HEK293 (cell line): ENCODE measurements around the gene MMD.

ENCODE experiments used
- CTCF ChIA-PET: fragments of 350-600 bp; formaldehyde crosslinking; extraction: SDS; loops from one replicate; lab custom pipeline; 2021; ENCODE audit warnings: antibody characterized with exemption; lab: Yijun Ruan, JAX
- POLR2A ChIA-PET: fragments of 300-600 bp; formaldehyde crosslinking; extraction: SDS; loops from one replicate; lab custom pipeline; 2020; ENCODE audit warnings: antibody characterized with exemption, inconsistent platforms; lab: Yijun Ruan, JAX
- H3K27ac ChIP-seq: fragments of 200-500 bp; sonication (Bioruptor generic); 2 replicates; pipeline ENCODE4 v1.5.1; 2014; ENCODE audit warnings: low read depth, low read length, control low read depth, inconsistent platforms; ENCODE audit errors: extremely low read depth
- H3K36me3 ChIP-seq, 2 experiments: fragments of 200-500 bp in 1 of 2; sonication (Bioruptor generic) in 1 of 2; 1 replicate in 1 of 2; 2 replicates in 1 of 2; pipeline ENCODE4 v1.5.1; 2014 to 2017; ENCODE audit warnings: inconsistent platforms in 2 of 2, low read length in 2 of 2; ENCODE audit not compliant: control insufficient read depth in 2 of 2, insufficient read depth in 1 of 2
- H3K4me1 ChIP-seq: fragments of 200-500 bp; sonication (Bioruptor generic); 2 replicates; pipeline ENCODE4 v1.5.1; 2014; ENCODE audit warnings: mild to moderate bottlenecking, low read length, inconsistent platforms; ENCODE audit not compliant: control insufficient read depth, insufficient read depth
- H3K4me3 ChIP-seq: 2 replicates; pipeline ENCODE4 v1.5.1; 2011; ENCODE audit warnings: low read depth, mild to moderate bottlenecking, control low read depth, low read length, moderate library complexity
- H3K9me3 ChIP-seq: fragments of 200-500 bp; sonication (Bioruptor generic); 2 replicates; pipeline ENCODE4 v1.5.1; 2014; ENCODE audit warnings: low read depth, low read length, inconsistent platforms; ENCODE audit not compliant: control insufficient read depth, insufficient read depth
- BCL11B ChIP-seq: fragments of 450-650 bp; formaldehyde crosslinking; IDR thresholded peaks from 2 replicates; pipeline ENCODE4 v1.5.1; 2016; ENCODE audit warnings: low read depth, missing biosample characterization, missing genetic modification characterization
- SETDB1 ChIP-seq: IDR thresholded peaks from one replicate; pipeline ENCODE4 v1.6.1; 2017; ENCODE audit warnings: mild to moderate bottlenecking, low read length, moderate library complexity, mixed read lengths; ENCODE audit not compliant: insufficient read length
- ZBTB11 ChIP-seq: fragments of 450-650 bp; formaldehyde crosslinking; conservative IDR thresholded peaks from 2 replicates; pipeline ENCODE4 v1.5.1; 2016; ENCODE audit warnings: low read depth, missing biosample characterization, missing genetic modification characterization
- ZNF121 ChIP-seq: fragments of 450-650 bp; formaldehyde crosslinking; IDR thresholded peaks from 2 replicates; pipeline ENCODE4 v1.5.1; 2016; ENCODE audit warnings: missing biosample characterization, missing genetic modification characterization
- ZNF214 ChIP-seq: fragments of 450-650 bp; formaldehyde crosslinking; IDR thresholded peaks from 2 replicates; pipeline ENCODE4 v1.5.1; 2017; ENCODE audit warnings: missing biosample characterization, mild to moderate bottlenecking, missing genetic modification characterization, borderline replicate concordance
- ZNF274 ChIP-seq, 2 experiments: fragments of 200-500 bp in 1 of 2; fragments of 450-650 bp in 1 of 2; sonication (Bioruptor generic) in 1 of 2; formaldehyde crosslinking in 1 of 2; IDR thresholded peaks; 2 replicates each; pipeline versions ENCODE4 v1.5.1 to v1.6.1; 2014 to 2016; ENCODE audit warnings: borderline replicate concordance in 1 of 2, inconsistent platforms in 1 of 2, low read length in 1 of 2, missing biosample characterization in 1 of 2, missing genetic modification characterization in 1 of 2
- ZNF280C ChIP-seq: fragments of 450-650 bp; formaldehyde crosslinking; IDR thresholded peaks from 2 replicates; pipeline ENCODE4 v1.5.1; 2016; ENCODE audit warnings: missing biosample characterization, missing genetic modification characterization
- ZNF311 ChIP-seq: fragments of 450-650 bp; formaldehyde crosslinking; IDR thresholded peaks from 2 replicates; pipeline ENCODE4 v1.5.1; 2017; ENCODE audit warnings: missing biosample characterization, missing genetic modification characterization, borderline replicate concordance
- ZNF341 ChIP-seq: fragments of 450-650 bp; formaldehyde crosslinking; IDR thresholded peaks from 2 replicates; pipeline ENCODE4; 2016; ENCODE audit warnings: low read depth, missing biosample characterization, missing genetic modification characterization
- ZNF394 ChIP-seq: fragments of 450-650 bp; formaldehyde crosslinking; IDR thresholded peaks from 2 replicates; pipeline ENCODE4 v1.5.1; 2016; ENCODE audit warnings: missing biosample characterization, missing genetic modification characterization, mild to moderate bottlenecking, moderate library complexity, borderline replicate concordance
- ZNF398 ChIP-seq: fragments of 450-650 bp; formaldehyde crosslinking; IDR thresholded peaks from 2 replicates; pipeline ENCODE4 v1.5.1; 2017; ENCODE audit warnings: missing biosample characterization, missing genetic modification characterization
- ZNF488 ChIP-seq: fragments of 450-650 bp; formaldehyde crosslinking; IDR thresholded peaks from 2 replicates; pipeline ENCODE4 v1.5.1; 2016; ENCODE audit warnings: missing biosample characterization, missing genetic modification characterization
- ZNF544 ChIP-seq: fragments of 450-650 bp; formaldehyde crosslinking; IDR thresholded peaks from 2 replicates; pipeline ENCODE4 v1.5.0; 2017; ENCODE audit warnings: missing biosample characterization, missing genetic modification characterization
- ZNF555 ChIP-seq: fragments of 450-650 bp; formaldehyde crosslinking; conservative IDR thresholded peaks from 2 replicates; pipeline ENCODE4 v1.5.1; 2017; ENCODE audit warnings: missing biosample characterization, mild to moderate bottlenecking, missing genetic modification characterization, inconsistent platforms
- ZNF596 ChIP-seq: fragments of 450-650 bp; IDR thresholded peaks from 2 replicates; pipeline ENCODE4 v1.5.0; 2018; ENCODE audit warnings: missing biosample characterization, mild to moderate bottlenecking, missing genetic modification characterization, moderate library complexity
- ZNF624 ChIP-seq: fragments of 450-650 bp; formaldehyde crosslinking; IDR thresholded peaks from 2 replicates; pipeline ENCODE4 v1.5.1; 2017; ENCODE audit warnings: missing biosample characterization, missing genetic modification characterization
- ZNF692 ChIP-seq: fragments of 450-650 bp; formaldehyde crosslinking; IDR thresholded peaks from 2 replicates; pipeline ENCODE4 v1.5.1; 2016; ENCODE audit warnings: missing biosample characterization, missing genetic modification characterization
- ZNF768 ChIP-seq: fragments of 450-650 bp; formaldehyde crosslinking; IDR thresholded peaks from 2 replicates; pipeline ENCODE4 v1.5.1; 2018; ENCODE audit warnings: missing biosample characterization, mild to moderate bottlenecking, missing genetic modification characterization
- ZNF776 ChIP-seq: fragments of 450-650 bp; formaldehyde crosslinking; IDR thresholded peaks from 2 replicates; pipeline ENCODE4 v1.5.0; 2017; ENCODE audit warnings: missing biosample characterization, missing genetic modification characterization, borderline replicate concordance
- ZNF791 ChIP-seq: fragments of 450-650 bp; formaldehyde crosslinking; IDR thresholded peaks from 2 replicates; pipeline ENCODE4 v1.5.1; 2016; ENCODE audit warnings: missing biosample characterization, missing genetic modification characterization
- ZNF843 ChIP-seq: fragments of 450-650 bp; formaldehyde crosslinking; IDR thresholded peaks from 2 replicates; pipeline ENCODE4 v1.5.1; 2016; ENCODE audit warnings: missing biosample characterization, missing genetic modification characterization
- ZSCAN30 ChIP-seq: fragments of 450-650 bp; IDR thresholded peaks from 2 replicates; pipeline ENCODE4 v1.5.1; 2018; ENCODE audit warnings: missing biosample characterization, mild to moderate bottlenecking, missing genetic modification characterization, moderate library complexity
- ZSCAN4 ChIP-seq: fragments of 450-650 bp; formaldehyde crosslinking; IDR thresholded peaks from 2 replicates; pipeline ENCODE4 v1.5.1; 2017; ENCODE audit warnings: missing biosample characterization, missing genetic modification characterization

The MMD gene

GRCh38 chr17:55354010-55354409, 67.6 kb downstream of the MMD start:
- H3K9me3 ChIP-seq: no peaks in the 10 kb centered on the region
- H3K27ac ChIP-seq: no peak overlapping the region
- TF ChIP-seq BCL11B (tag by site-specific recombination): no peak
- no peak for TF ChIP-seq ZNF121 (tag by site-specific recombination)
- TF ChIP-seq ZNF311 (tag by site-specific recombination): no peak
- no peak for TF ChIP-seq ZNF488 (tag by site-specific recombination)
- no peak for TF ChIP-seq ZNF768
- TF ChIP-seq SETDB1: no peak
- no peaks in the 10 kb centered on the region for H3K36me3 ChIP-seq
- H3K4me1 ChIP-seq: no peaks in the 10 kb centered on the region
- ChIA-PET POLR2A (interaction anchor here (0.5 kb wide), 1 partner anchor 69 kb away, joined by 9 read pairs; no protein-coding TSS in a partner anchor), CTCF (interaction anchor here (0.6 to 5.7 kb wide), 5 partner anchors 158 to 437 kb away, joined by 4 to 77 read pairs (median 8); partner anchors contain the start of gene SMIM36)
- H3K4me3 ChIP-seq: no peak overlapping the region

- POLR2A ChIA-PET: no interaction called here
- Histone ChIP-seq H3K36me3 (no peaks in the 10 kb centered on the region), H3K9me3 (no peaks in the 10 kb centered on the region), H3K4me1 (no peaks in the 10 kb centered on the region), H3K27ac (no peak overlapping the region), H3K4me3 (no peak overlapping the region)
- CTCF ChIA-PET: interaction anchor here (1.2 to 2.4 kb wide), 4 partner anchors 10 to 358 kb away, joined by 4 to 9 read pairs (median 7); no protein-coding TSS in a partner anchor
- no peak for TF ChIP-seq ZNF121 (tag by site-specific recombination)
- TF ChIP-seq ZNF274 (IDR thresholded peaks at IDR 0.05; ENCODE audit: low read length): no peak
- no peak for TF ChIP-seq ZNF274 (tag by site-specific recombination; IDR thresholded peaks at IDR 0.05; ENCODE audit: borderline replicate concordance)
- TF ChIP-seq ZNF214 (tag by site-specific recombination): no peak
- no peak for TF ChIP-seq ZNF544
- no peak for TF ChIP-seq ZBTB11 (tag by site-specific recombination)
- TF ChIP-seq ZNF624 (tag by site-specific recombination): no peak
- TF ChIP-seq ZSCAN4 (tag by site-specific recombination): no peak
- no peak for TF ChIP-seq ZNF791
- no peak for TF ChIP-seq ZNF555
- TF ChIP-seq ZNF398 (tag by site-specific recombination): no peak
- TF ChIP-seq ZNF280C (tag by site-specific recombination): no peak
- TF ChIP-seq ZNF394 (tag by site-specific recombination): no peak
- TF ChIP-seq ZNF843 (tag by site-specific recombination): no peak
- no peak for TF ChIP-seq ZSCAN30
- TF ChIP-seq ZNF776: no peak
- no peak for TF ChIP-seq ZNF341 (tag by site-specific recombination)
- no peak for TF ChIP-seq ZNF692
- no peak for TF ChIP-seq ZNF596
Observed at GRCh38 chr17:55351226-55351625, 70.4 kb downstream of the MMD start.
